Measurements from ENCODE around the gene ELAVL1.

- TF ChIP-seq EZH2 (IDR thresholded peaks at IDR 0.05; ENCODE audit: low read length, unreplicated experiment) (no peak), CTCF (conservative IDR thresholded peaks at IDR 0.05; ENCODE audit: low read depth, low read length) (no peak), EZH2phosphoT487 (IDR thresholded peaks at IDR 0.05; ENCODE audit: borderline replicate concordance, low read length) (no peak)
These were observed 57.5 kb downstream of the ELAVL1 start for GRCh38 chr19:7947939-7948338.
